HG03565 (cell line): ENCODE results near the gene PREX1.
"Not testable (repeated sequence)": the region's sequence is repeated elsewhere in the genome, so short reads cannot be mapped to it uniquely, and the experiment has no call there.

ENCODE experiments used
- ATAC-seq: cut with Tn5 transposase; IDR thresholded peaks from one replicate; pipeline ENCODE4 v1.9.1; 2021; ENCODE audit warnings: mild to moderate bottlenecking, moderate library complexity; ENCODE audit not compliant: unreplicated experiment

PREX1 gene

GRCh38 chr20:48846516-48847492 is 19.0 kb upstream of the PREX1 start:
- peak; percentile 80 for ATAC-seq

- ATAC-seq: no peak
These were observed 18.0 kb upstream of the PREX1 start for GRCh38 chr20:48845721-48846306.

- ATAC-seq: no peak
These were observed 17.2 kb upstream of the PREX1 start for GRCh38 chr20:48844996-48845395.

GRCh38 chr20:48843896-48844295 is 16.1 kb upstream of the PREX1 start:
- not testable (repeated sequence) for ATAC-seq

GRCh38 chr20:48843057-48843806 is 15.4 kb upstream of the PREX1 start:
- no peak for ATAC-seq

- no peak for ATAC-seq
These were observed 14.2 kb upstream of the PREX1 start for GRCh38 chr20:48841875-48842529.

GRCh38 chr20:48841196-48841874 is 13.5 kb upstream of the PREX1 start:
- no peak for ATAC-seq

GRCh38 chr20:48839154-48839917 is 11.5 kb upstream of the PREX1 start:
- no peak for ATAC-seq

- no peak for ATAC-seq
These were observed 9.2 kb upstream of the PREX1 start for GRCh38 chr20:48837014-48837413.

- ATAC-seq: no peak
These were observed 7.6 kb upstream of the PREX1 start for GRCh38 chr20:48835390-48835789.

- no peak for ATAC-seq
These were observed 6.5 kb upstream of the PREX1 start for GRCh38 chr20:48834278-48834677.

GRCh38 chr20:48832405-48832730 is 4.6 kb upstream of the PREX1 start:
- ATAC-seq: no peak

- no peak for ATAC-seq
These were observed 4.1 kb upstream of the PREX1 start for GRCh38 chr20:48831718-48832404.

- no peak for ATAC-seq
These were observed 3.1 kb upstream of the PREX1 start for GRCh38 chr20:48830826-48831318.

- no peak for ATAC-seq
These were observed 2.1 kb upstream of the PREX1 start for GRCh38 chr20:48829940-48830339.

GRCh38 chr20:48828734-48829460 is 1.1 kb upstream of the PREX1 start:
- ATAC-seq: no peak

- no peak for ATAC-seq
These were observed 672 bp downstream of the PREX1 start for GRCh38 chr20:48826883-48827771.
